SK-N-SH treated with all-trans-retinoic acid at 6 μM for 48 hours (cell line): ENCODE results near the gene PAQR5.
A peak's percentile ranks its signal among the peaks of the same experiment; 100 is the strongest.

Experiments
- ATAC-seq: fragments of 200-7000 bp; cut with Tn5 transposase; 3 replicates; pipeline ENCODE4 v1.9.1; 2020; ENCODE audit warnings: mild to moderate bottlenecking, moderate library complexity
- ARNTL ChIP-seq: fragments of 450-650 bp; formaldehyde crosslinking; IDR thresholded peaks from 2 replicates; pipeline ENCODE4 v1.5.0; 2020; ENCODE audit warnings: low read depth, mild to moderate bottlenecking, moderate library complexity, borderline replicate concordance
- BACH2 ChIP-seq: fragments of 250-450 bp; sonication (Bioruptor Pico); IDR thresholded peaks from 2 replicates; pipeline ENCODE4 v1.9.0; 2021; ENCODE audit warnings: mild to moderate bottlenecking, borderline replicate concordance
- OSR1 ChIP-seq: fragments of 250-450 bp; sonication (Bioruptor Pico); IDR thresholded peaks from 2 replicates; pipeline ENCODE4 v1.8.0; 2022; ENCODE audit warnings: moderate library complexity, mild to moderate bottlenecking, inconsistent platforms
- PPARA ChIP-seq: fragments of 250-450 bp; sonication (Bioruptor Pico); IDR thresholded peaks from 2 replicates; pipeline ENCODE4 v1.5.0; 2020; ENCODE audit warnings: mild to moderate bottlenecking, borderline replicate concordance
- RARB ChIP-seq: fragments of 250-450 bp; sonication (Bioruptor Pico); IDR thresholded peaks from 2 replicates; pipeline ENCODE4 v1.8.0; 2021; ENCODE audit warnings: mild to moderate bottlenecking, moderate library complexity
- SNAI2 ChIP-seq: fragments of 250-450 bp; sonication (Bioruptor Pico); IDR thresholded peaks from 2 replicates; pipeline ENCODE4 v1.5.0; 2020; ENCODE audit warnings: mild to moderate bottlenecking, moderate library complexity
- TCF4 ChIP-seq: fragments of 250-450 bp; sonication (Bioruptor Pico); IDR thresholded peaks from 2 replicates; pipeline ENCODE4 v1.8.0; 2021; ENCODE audit warnings: mild to moderate bottlenecking, moderate library complexity, borderline replicate concordance
- ZFP3 ChIP-seq: fragments of 250-450 bp; sonication (Bioruptor Pico); IDR thresholded peaks from 2 replicates; pipeline ENCODE4 v1.5.0; 2020; ENCODE audit warnings: mild to moderate bottlenecking, moderate library complexity
- ZFP30 ChIP-seq: fragments of 450-650 bp; formaldehyde crosslinking; IDR thresholded peaks from 2 replicates; pipeline ENCODE4 v1.5.0; 2022; ENCODE audit warnings: mild to moderate bottlenecking, moderate library complexity
- ZNF70 ChIP-seq: fragments of 450-650 bp; formaldehyde crosslinking; IDR thresholded peaks from 2 replicates; pipeline ENCODE4 v1.5.0; 2020; ENCODE audit warnings: mild to moderate bottlenecking, moderate library complexity
- TF ChIP-seq, protein P1 (sequence below): fragments of 250-450 bp; sonication (Bioruptor Pico); IDR thresholded peaks from 2 replicates; pipeline ENCODE4 v1.5.1; 2020; ENCODE audit warnings: low read depth, mild to moderate bottlenecking, moderate library complexity
- TF ChIP-seq, protein P2 (sequence below): fragments of 250-450 bp; sonication (Bioruptor Pico); IDR thresholded peaks from 2 replicates; pipeline ENCODE4 v1.5.1; 2021; ENCODE audit warnings: mild to moderate bottlenecking, moderate library complexity
- TF ChIP-seq, protein P3 (sequence below): fragments of 250-450 bp; sonication (Bioruptor Pico); IDR thresholded peaks from 2 replicates; pipeline ENCODE4 v1.8.0; 2021; ENCODE audit warnings: low read depth, mild to moderate bottlenecking, moderate library complexity, borderline replicate concordance
- TF ChIP-seq, protein P4 (sequence below): fragments of 250-450 bp; sonication (Bioruptor Pico); IDR thresholded peaks from 2 replicates; pipeline ENCODE4 v1.5.0; 2020; ENCODE audit warnings: mild to moderate bottlenecking, moderate library complexity

The PAQR5 gene

DNA sequence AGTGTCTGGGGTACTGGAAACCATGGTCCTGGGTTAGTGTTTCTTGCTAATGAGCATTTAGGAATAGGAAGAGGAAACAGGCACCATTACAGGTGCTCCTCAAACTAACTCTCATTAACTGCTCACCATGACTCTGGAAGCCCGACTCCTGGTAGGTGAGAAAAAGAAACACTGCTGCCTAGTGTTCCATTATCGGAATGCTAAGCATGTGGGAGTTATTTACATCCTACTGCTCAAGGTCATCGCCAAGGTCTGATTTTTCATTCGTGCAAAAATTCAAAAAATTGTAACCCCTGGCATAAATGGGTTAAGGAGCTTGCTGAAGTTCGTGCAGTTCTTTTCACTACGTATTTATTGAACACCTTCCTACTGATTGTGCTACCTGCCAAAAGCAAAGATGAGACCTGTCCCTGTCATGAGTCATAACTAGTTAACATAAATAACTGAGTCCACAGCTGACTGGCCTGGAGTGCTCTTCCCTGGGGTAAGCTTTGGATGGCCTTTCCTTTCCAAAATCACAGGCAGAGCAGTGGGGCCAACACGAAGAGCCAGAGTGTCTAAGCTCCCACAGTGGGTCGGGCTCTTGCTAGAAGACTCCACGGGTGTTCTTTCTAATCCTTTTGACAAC lies 22.7 kb upstream of the PAQR5 start:
- ATAC-seq, result no peak
- TF ChIP-seq PPARA (CRISPR knock-in tag) (no peak), SNAI2 (no peak)
- TF ChIP-seq, protein P1, sequence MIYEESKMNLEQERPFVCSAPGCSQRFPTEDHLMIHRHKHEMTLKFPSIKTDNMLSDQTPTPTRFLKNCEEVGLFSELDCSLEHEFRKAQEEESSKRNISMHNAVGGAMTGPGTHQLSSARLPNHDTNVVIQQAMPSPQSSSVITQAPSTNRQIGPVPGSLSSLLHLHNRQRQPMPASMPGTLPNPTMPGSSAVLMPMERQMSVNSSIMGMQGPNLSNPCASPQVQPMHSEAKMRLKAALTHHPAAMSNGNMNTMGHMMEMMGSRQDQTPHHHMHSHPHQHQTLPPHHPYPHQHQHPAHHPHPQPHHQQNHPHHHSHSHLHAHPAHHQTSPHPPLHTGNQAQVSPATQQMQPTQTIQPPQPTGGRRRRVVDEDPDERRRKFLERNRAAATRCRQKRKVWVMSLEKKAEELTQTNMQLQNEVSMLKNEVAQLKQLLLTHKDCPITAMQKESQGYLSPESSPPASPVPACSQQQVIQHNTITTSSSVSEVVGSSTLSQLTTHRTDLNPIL (CRISPR knock-in tag), result no peak
- TF ChIP-seq, protein P2, sequence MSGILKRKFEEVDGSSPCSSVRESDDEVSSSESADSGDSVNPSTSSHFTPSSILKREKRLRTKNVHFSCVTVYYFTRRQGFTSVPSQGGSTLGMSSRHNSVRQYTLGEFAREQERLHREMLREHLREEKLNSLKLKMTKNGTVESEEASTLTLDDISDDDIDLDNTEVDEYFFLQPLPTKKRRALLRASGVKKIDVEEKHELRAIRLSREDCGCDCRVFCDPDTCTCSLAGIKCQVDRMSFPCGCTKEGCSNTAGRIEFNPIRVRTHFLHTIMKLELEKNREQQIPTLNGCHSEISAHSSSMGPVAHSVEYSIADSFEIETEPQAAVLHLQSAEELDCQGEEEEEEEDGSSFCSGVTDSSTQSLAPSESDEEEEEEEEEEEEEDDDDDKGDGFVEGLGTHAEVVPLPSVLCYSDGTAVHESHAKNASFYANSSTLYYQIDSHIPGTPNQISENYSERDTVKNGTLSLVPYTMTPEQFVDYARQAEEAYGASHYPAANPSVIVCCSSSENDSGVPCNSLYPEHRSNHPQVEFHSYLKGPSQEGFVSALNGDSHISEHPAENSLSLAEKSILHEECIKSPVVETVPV (CRISPR knock-in tag), result no peak

DNA sequence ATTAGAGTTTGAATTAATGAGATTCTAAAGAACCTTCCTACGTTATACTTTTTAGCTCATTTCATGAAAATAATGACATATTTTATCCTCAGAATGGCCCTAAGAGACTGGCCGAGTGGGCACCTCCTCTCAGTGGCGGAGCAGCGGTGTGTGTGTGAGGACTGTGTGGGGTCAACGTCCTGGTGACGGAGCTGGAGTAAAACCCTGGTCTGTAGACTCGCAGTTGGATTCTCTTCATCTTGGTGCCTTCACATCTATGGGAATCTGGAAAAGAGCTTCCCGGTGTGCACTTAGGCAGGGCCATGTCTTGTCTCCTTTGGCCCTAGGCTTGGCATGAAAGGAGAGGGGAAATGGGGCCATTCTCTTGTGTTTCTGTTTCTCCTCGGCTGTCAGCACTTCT lies 21.4 kb upstream of the PAQR5 start:
- TF ChIP-seq ZNF70 (CRISPR knock-in tag), result no peak
- TF ChIP-seq ZFP3 (CRISPR knock-in tag), result no peak
- TF ChIP-seq, protein P3, sequence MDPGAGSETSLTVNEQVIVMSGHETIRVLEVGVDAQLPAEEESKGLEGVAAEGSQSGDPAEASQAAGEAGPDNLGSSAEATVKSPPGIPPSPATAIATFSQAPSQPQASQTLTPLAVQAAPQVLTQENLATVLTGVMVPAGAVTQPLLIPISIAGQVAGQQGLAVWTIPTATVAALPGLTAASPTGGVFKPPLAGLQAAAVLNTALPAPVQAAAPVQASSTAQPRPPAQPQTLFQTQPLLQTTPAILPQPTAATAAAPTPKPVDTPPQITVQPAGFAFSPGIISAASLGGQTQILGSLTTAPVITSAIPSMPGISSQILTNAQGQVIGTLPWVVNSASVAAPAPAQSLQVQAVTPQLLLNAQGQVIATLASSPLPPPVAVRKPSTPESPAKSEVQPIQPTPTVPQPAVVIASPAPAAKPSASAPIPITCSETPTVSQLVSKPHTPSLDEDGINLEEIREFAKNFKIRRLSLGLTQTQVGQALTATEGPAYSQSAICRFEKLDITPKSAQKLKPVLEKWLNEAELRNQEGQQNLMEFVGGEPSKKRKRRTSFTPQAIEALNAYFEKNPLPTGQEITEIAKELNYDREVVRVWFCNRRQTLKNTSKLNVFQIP, result no peak
- TF ChIP-seq TCF4, result no peak
- no peak for ATAC-seq

DNA sequence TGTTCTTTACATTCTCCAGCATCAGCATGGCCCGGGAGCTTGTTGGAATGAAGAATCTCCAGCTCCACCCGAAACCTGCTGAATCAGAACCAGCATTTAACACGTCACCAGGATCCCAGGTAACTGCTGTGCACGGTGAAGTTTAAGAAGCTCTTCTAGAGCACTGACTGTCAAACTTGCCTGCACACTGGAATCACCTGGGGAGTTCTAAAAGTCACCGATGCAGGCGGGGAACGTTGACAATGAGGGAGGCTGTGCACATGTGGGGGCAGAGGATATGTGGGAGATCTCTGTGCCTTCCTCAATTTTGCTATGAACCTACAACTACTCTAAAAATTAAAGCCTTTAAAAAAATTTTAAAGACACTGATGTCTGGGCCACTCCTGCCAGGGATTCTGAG lies 19.1 kb upstream of the PAQR5 start:
- TF ChIP-seq PPARA (CRISPR knock-in tag), result no peak
- ATAC-seq, result no peak

DNA sequence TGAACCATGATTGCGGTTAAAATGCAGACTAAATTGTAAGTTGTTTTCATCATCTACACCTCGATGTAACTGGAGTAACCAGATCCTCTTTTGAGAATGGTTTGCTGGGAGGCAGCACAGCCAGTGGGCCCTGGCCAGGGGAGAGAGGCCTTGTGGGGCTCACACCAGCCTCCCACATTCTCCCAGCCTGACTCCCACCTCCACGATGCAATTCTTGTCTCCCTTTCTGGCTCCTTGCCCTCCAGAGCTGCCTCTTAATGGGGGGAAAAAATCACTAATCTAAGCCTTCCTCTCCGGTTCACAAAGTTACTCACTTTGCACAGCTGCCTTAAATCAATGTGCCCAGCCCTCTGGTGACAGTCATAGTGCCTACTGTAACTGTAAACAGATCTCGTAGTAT lies 17.9 kb upstream of the PAQR5 start:
- TF ChIP-seq SNAI2 (no peak), ZFP3 (CRISPR knock-in tag) (no peak), PPARA (CRISPR knock-in tag) (no peak), ZNF70 (CRISPR knock-in tag) (no peak), RARB (no peak), ZFP30 (CRISPR knock-in tag) (no peak), OSR1 (CRISPR knock-in tag) (no peak)
- TF ChIP-seq, protein P1 (CRISPR knock-in tag), result no peak
- ATAC-seq, result peak; percentile 51

DNA sequence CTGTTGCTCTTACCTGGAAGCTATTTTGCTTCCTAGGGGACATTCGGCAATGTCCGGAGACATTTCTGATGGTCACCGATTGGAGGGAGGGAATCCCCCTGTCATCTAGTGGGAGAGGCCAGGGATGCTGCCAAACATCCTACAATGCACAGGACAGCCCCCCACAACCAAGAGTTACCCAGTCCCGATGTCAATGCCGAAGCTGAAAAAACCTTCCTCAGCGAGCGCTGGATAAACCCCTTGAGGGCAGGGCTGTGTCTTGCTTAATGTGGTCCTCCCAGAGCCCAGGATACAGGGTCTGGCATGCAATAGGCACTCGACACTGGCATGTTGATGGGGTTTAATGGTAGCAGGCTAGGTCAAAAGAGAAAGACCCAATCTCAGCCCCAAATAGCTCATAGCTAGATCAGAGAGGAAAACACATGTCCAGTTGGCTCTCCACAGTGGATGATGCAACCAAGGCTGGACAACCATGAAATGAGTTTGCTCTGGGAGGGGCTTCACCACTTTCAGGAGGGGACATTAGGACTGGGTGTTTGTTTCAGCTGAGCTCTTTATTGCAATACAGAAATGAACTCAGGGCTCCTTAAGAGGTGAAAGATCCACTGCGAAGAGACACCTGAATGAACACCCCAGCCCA lies 16.5 kb upstream of the PAQR5 start:
- no peak for ATAC-seq

More for the DNA sequence above, 16.5 kb upstream of the PAQR5 start:
- TF ChIP-seq BACH2 (CRISPR knock-in tag) (no peak), ZFP30 (CRISPR knock-in tag) (no peak), PPARA (CRISPR knock-in tag) (no peak), ARNTL (CRISPR knock-in tag) (no peak)
- TF ChIP-seq, protein P4, sequence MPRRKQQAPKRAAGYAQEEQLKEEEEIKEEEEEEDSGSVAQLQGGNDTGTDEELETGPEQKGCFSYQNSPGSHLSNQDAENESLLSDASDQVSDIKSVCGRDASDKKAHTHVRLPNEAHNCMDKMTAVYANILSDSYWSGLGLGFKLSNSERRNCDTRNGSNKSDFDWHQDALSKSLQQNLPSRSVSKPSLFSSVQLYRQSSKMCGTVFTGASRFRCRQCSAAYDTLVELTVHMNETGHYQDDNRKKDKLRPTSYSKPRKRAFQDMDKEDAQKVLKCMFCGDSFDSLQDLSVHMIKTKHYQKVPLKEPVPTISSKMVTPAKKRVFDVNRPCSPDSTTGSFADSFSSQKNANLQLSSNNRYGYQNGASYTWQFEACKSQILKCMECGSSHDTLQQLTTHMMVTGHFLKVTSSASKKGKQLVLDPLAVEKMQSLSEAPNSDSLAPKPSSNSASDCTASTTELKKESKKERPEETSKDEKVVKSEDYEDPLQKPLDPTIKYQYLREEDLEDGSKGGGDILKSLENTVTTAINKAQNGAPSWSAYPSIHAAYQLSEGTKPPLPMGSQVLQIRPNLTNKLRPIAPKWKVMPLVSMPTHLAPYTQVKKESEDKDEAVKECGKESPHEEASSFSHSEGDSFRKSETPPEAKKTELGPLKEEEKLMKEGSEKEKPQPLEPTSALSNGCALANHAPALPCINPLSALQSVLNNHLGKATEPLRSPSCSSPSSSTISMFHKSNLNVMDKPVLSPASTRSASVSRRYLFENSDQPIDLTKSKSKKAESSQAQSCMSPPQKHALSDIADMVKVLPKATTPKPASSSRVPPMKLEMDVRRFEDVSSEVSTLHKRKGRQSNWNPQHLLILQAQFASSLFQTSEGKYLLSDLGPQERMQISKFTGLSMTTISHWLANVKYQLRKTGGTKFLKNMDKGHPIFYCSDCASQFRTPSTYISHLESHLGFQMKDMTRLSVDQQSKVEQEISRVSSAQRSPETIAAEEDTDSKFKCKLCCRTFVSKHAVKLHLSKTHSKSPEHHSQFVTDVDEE, result no peak
